DMS153 treated with DMSO at 0.1 percent for 48 hours (cell line): ENCODE results near the gene MAGI1.

ENCODE experiments used
- DNase-seq: peaks from one replicate; lab custom pipeline; 2025; ENCODE audit not compliant: unreplicated experiment; lab: John Stamatoyannopoulos, UW

The MAGI1 gene

GRCh38 chr3:65398953-65399352, 639.8 kb downstream of the MAGI1 start:
- no peak for DNase-seq

- no peak for DNase-seq
Measured at GRCh38 chr3:65396078-65396477, 642.6 kb downstream of the MAGI1 start.

GRCh38 chr3:65391068-65391467, 647.6 kb downstream of the MAGI1 start:
- DNase-seq = no peak

GRCh38 chr3:65385805-65386204, 652.9 kb downstream of the MAGI1 start:
- DNase-seq = no peak

- DNase-seq = no peak
Measured at GRCh38 chr3:65381496-65382010, 657.2 kb downstream of the MAGI1 start.

- no peak for DNase-seq
Measured at GRCh38 chr3:65379223-65379622, 659.5 kb downstream of the MAGI1 start.

- DNase-seq = no peak
Measured at GRCh38 chr3:65377637-65378036, 661.1 kb downstream of the MAGI1 start.

- DNase-seq = no peak
Measured at GRCh38 chr3:65376426-65376825, 662.3 kb downstream of the MAGI1 start.

GRCh38 chr3:65371053-65371452, 667.7 kb downstream of the MAGI1 start:
- DNase-seq = no peak

- DNase-seq = no peak
Measured at GRCh38 chr3:65368866-65369265, 669.9 kb downstream of the MAGI1 start.

- DNase-seq = no peak
Measured at GRCh38 chr3:65362688-65363087, 676.0 kb downstream of the MAGI1 start.

- DNase-seq = no peak
Measured at GRCh38 chr3:65361448-65361847, 677.3 kb downstream of the MAGI1 start.

GRCh38 chr3:65356331-65357248, 682.1 kb downstream of the MAGI1 start:
- DNase-seq = no peak

GRCh38 chr3:65354880-65355279, 683.8 kb downstream of the MAGI1 start:
- DNase-seq = no peak

- no peak for DNase-seq
Measured at GRCh38 chr3:65352951-65353350, 685.8 kb downstream of the MAGI1 start.

GRCh38 chr3:65351753-65352152, 687.0 kb downstream of the MAGI1 start:
- DNase-seq = no peak

- DNase-seq = no peak
Measured at GRCh38 chr3:65350801-65351476, 687.8 kb downstream of the MAGI1 start.

- DNase-seq = no peak
Measured at GRCh38 chr3:65348398-65348995, 690.2 kb downstream of the MAGI1 start.

GRCh38 chr3:65347166-65347565, 691.6 kb downstream of the MAGI1 start:
- no peak for DNase-seq

GRCh38 chr3:65344846-65345245, 693.9 kb downstream of the MAGI1 start:
- DNase-seq = no peak

GRCh38 chr3:65344444-65344843, 694.3 kb downstream of the MAGI1 start:
- no peak for DNase-seq

GRCh38 chr3:65343736-65344135, 695.0 kb downstream of the MAGI1 start:
- no peak for DNase-seq
